Measurements from ENCODE around the gene CATSPER4.

CATSPER4 gene

GRCh38 chr1:26200413-26200812, 10.0 kb downstream of the CATSPER4 start:
- DNase-seq (ENCODE audit: extremely low read depth, low read depth) = no peak
- no peak for TF ChIP-seq CTCF (IDR thresholded peaks at IDR 0.05; ENCODE audit: low read depth, low read length)

- DNase-seq (ENCODE audit: extremely low read depth, low read depth) = no peak
- TF ChIP-seq CTCF (IDR thresholded peaks at IDR 0.05; ENCODE audit: low read depth, low read length) = no peak
These were observed 13.4 kb downstream of the CATSPER4 start for GRCh38 chr1:26203642-26204318.

- DNase-seq (ENCODE audit: extremely low read depth, low read depth) = no peak
- TF ChIP-seq CTCF (IDR thresholded peaks at IDR 0.05; ENCODE audit: low read depth, low read length) = no peak
These were observed 19.9 kb downstream of the CATSPER4 start for GRCh38 chr1:26210147-26210870.

- DNase-seq (ENCODE audit: extremely low read depth, low read depth) = no peak
- no peak for TF ChIP-seq CTCF (IDR thresholded peaks at IDR 0.05; ENCODE audit: low read depth, low read length)
These were observed 22.3 kb downstream of the CATSPER4 start for GRCh38 chr1:26212726-26213125.

- no peak for DNase-seq (ENCODE audit: extremely low read depth, low read depth)
- TF ChIP-seq CTCF (IDR thresholded peaks at IDR 0.05; ENCODE audit: low read depth, low read length) = no peak
These were observed 23.0 kb downstream of the CATSPER4 start for GRCh38 chr1:26213335-26213905.

- TF ChIP-seq CTCF (IDR thresholded peaks at IDR 0.05; ENCODE audit: low read depth, low read length) = no peak
- DNase-seq (ENCODE audit: extremely low read depth, low read depth) = no peak
These were observed 24.8 kb downstream of the CATSPER4 start for GRCh38 chr1:26215246-26215645.

- no peak for DNase-seq (ENCODE audit: extremely low read depth, low read depth)
- no peak for TF ChIP-seq CTCF (IDR thresholded peaks at IDR 0.05; ENCODE audit: low read depth, low read length)
These were observed 28.6 kb downstream of the CATSPER4 start for GRCh38 chr1:26218906-26219494.

Measured in AG09319 (cell line).